RPMI7951 (cell line): ENCODE measurements around the gene B4GALT1. TPM values are rescaled to one million over a fixed set of nuclear protein-coding genes. Genes with fewer than 3 reads are reported as not detected.

Experiments used
- DNase-seq: peaks from one replicate; pipeline ENCODE4 v3.0.0-alpha.2; 2012; ENCODE audit warnings: low read depth
- total RNA-seq: library from RNA; depleted of rRNA; stranded (reverse); fragments of >200 nt; shearing (Covaris generic); gene quantifications from 2 replicates; pipeline ENCODE4 v1.2.3, GENCODE V29; 2014

Gene B4GALT1
- total RNA-seq, 1 experiment from 2014 or later: 38.7 TPM

- DNase-seq: no peak
Measured at GRCh38 chr9:33124751-33125381, 42.3 kb downstream of the B4GALT1 start.

GRCh38 chr9:33124046-33124445 lies 43.1 kb downstream of the B4GALT1 start:
- no peak for DNase-seq

- no peak for DNase-seq
Measured at GRCh38 chr9:33123407-33124031, 43.6 kb downstream of the B4GALT1 start.

GRCh38 chr9:33120620-33121019 lies 46.5 kb downstream of the B4GALT1 start:
- DNase-seq: no peak

GRCh38 chr9:33117796-33118195 lies 49.3 kb downstream of the B4GALT1 start:
- no peak for DNase-seq

- DNase-seq: peak; percentile 76
Measured at GRCh38 chr9:33117306-33117705, 49.8 kb downstream of the B4GALT1 start.

- DNase-seq: no peak
Measured at GRCh38 chr9:33116860-33117259, 50.3 kb downstream of the B4GALT1 start.

GRCh38 chr9:33114746-33115145 lies 52.4 kb downstream of the B4GALT1 start:
- DNase-seq: no peak

- no peak for DNase-seq
Measured at GRCh38 chr9:33113799-33114547, 53.2 kb downstream of the B4GALT1 start.

- no peak for DNase-seq
Measured at GRCh38 chr9:33112094-33112493, 55.0 kb downstream of the B4GALT1 start.

- no peak for DNase-seq
Measured at GRCh38 chr9:33111631-33112030, 55.5 kb downstream of the B4GALT1 start.

GRCh38 chr9:33110686-33111085 lies 56.5 kb downstream of the B4GALT1 start:
- no peak for DNase-seq

GRCh38 chr9:33109850-33110595 lies 57.1 kb downstream of the B4GALT1 start:
- no peak for DNase-seq

GRCh38 chr9:33109097-33109496 lies 58.0 kb downstream of the B4GALT1 start:
- no peak for DNase-seq

- DNase-seq: no peak
Measured at GRCh38 chr9:33108472-33108871, 58.7 kb downstream of the B4GALT1 start.

GRCh38 chr9:33107762-33108161 lies 59.4 kb downstream of the B4GALT1 start:
- DNase-seq: no peak

- DNase-seq: peak; percentile 96
Measured at GRCh38 chr9:33106827-33107621, 60.1 kb downstream of the B4GALT1 start.

- DNase-seq: no peak
Measured at GRCh38 chr9:33106372-33106771, 60.8 kb downstream of the B4GALT1 start.

GRCh38 chr9:33105959-33106358 lies 61.2 kb downstream of the B4GALT1 start:
- no peak for DNase-seq

GRCh38 chr9:33105504-33105903 lies 61.6 kb downstream of the B4GALT1 start:
- DNase-seq: no peak

- DNase-seq: no peak
Measured at GRCh38 chr9:33104401-33104800, 62.7 kb downstream of the B4GALT1 start.
